NCI-H2081 treated with DMSO at 0.1 percent for 48 hours (cell line): ENCODE data around the gene SLC30A4.

Experiments
- DNase-seq: peaks from one replicate; lab custom pipeline; 2025; lab: John Stamatoyannopoulos, UW

Gene SLC30A4

DNA sequence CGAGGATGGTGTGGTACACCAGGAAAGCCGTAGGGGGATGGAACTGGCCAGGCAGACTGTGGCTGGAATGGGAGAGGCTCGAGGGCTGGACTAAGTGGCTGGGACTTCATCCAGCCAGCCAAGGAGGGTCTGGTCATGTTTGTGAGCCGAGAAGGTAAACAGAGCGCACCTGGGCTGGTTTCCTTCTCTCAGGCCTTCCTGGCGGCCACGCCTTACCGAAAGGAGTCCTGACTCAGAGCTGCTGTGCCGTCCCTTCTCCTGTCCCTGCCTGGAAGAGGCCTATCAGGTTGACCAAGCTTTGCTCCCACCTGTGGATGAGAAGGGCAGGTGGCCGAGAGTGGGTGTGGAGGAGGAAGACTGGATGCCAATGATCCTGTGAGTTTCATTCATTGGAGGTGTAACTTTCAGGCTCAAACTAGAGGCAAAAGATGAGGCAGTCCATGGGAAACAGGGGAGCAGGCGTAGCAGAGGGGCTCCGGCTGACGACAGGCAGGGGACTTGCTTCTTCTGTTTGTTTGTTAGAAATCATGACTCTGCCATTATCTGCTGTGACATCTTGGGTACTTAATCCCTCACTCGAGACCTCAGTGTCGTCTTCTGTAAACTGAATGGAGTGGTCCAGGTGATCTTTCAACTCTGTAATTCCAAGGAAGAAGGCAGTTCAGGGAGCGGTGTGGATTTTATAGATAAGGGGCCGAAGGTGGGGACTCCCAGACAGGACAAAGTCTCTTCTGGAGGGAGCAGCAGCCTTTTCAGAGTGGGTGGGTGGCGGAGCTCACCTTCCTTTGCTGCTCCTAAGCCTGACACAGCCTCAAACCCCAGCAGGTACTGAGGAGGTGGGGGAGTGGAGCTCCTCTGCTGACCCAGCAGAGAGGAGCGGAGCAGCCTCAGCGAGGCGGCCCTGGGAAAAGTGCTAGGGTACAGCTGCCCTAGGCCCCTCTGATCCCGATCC lies 72.4 kb downstream of the SLC30A4 start:
- DNase-seq, result no peak

- no peak for DNase-seq
Observed at GRCh38 chr15:45449395-45449794, 73.2 kb downstream of the SLC30A4 start.

- no peak for DNase-seq
Observed at GRCh38 chr15:45448066-45448915, 74.3 kb downstream of the SLC30A4 start.

DNA sequence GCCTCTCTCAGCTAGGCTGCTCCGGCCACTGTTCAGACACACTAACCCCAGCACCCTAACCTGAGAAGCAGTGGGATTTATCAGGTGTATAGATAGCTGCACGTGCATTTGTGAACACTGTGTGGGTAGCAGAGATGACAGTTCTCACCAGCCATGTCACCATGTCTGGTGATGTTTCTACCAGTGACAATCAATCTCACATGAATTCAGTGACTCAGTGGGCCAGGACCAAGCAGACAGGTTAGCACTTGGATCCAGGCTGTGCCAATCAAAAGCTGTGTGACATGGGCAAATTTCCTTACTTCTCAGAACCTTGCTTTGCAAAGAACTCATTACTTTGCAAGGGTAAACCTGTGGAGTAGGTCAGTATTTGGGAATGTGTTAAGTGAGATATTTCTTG lies 78.9 kb downstream of the SLC30A4 start:
- no peak for DNase-seq

DNA sequence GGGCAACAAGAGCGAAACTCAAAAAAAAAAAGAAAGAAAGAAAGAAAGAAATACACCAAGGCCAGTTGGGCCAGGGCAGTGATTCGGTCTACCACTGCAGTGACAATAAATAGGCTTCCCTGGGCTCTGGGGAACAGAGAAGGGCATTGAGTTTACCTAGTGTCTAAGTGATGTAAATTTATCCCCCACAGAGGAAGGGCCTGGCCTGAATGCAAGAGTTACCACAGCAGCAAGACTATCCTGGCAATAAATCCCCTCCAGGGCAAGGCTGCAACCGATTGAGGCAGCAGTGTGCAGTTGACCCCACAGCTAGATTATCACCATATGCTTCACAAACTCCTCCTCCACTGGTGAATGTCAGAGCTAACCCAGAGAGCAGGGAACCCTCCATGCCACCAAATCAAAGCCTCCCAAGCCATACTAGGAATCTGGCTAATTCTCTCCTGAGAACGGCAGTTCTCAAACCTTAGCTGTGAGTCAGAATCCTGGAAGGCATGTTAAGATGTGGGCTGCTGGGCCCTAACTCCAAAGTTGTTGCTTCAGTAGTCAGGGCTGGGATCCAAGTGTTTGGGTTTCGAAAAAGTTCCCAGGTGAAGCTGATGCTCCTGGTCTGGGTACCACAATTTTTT lies 79.9 kb downstream of the SLC30A4 start:
- DNase-seq, result no peak

GRCh38 chr15:45441686-45442085 lies 80.9 kb downstream of the SLC30A4 start:
- DNase-seq, result no peak

GRCh38 chr15:45441036-45441435 lies 81.5 kb downstream of the SLC30A4 start:
- no peak for DNase-seq

DNA sequence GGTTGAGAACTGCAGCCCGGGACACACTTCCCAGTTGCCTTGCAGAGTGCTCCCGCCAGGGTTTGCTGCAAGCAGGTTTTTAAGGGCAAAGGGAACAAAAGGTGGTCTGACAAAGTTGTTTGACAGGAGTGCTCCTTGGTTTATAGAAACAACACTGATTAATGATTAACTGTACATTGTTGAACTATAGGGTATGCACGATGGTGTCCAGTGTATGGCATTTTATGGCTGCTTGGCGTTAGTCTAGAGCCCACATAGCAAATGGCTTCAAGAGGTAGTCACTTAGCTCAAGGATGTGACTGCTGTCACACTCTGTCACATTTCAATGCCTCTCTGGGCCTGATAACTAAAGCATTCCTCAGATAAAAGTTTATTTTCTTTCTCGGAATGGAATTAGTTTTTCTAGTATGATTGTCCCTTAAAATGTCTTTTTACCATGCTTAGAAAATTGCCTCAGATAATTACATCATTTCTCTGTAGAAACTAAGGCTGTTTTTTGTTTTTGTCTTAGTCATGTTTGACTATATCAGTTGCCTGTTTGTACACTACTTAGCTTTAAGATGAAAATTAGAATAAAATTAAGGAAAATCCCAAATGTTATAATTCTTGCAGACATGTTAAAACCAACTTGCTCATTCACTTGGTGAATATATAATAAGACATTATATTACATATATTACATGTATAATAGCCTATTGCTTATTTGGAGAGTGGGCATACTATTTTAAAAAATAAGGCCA lies 82.9 kb downstream of the SLC30A4 start:
- DNase-seq, result no peak

DNA sequence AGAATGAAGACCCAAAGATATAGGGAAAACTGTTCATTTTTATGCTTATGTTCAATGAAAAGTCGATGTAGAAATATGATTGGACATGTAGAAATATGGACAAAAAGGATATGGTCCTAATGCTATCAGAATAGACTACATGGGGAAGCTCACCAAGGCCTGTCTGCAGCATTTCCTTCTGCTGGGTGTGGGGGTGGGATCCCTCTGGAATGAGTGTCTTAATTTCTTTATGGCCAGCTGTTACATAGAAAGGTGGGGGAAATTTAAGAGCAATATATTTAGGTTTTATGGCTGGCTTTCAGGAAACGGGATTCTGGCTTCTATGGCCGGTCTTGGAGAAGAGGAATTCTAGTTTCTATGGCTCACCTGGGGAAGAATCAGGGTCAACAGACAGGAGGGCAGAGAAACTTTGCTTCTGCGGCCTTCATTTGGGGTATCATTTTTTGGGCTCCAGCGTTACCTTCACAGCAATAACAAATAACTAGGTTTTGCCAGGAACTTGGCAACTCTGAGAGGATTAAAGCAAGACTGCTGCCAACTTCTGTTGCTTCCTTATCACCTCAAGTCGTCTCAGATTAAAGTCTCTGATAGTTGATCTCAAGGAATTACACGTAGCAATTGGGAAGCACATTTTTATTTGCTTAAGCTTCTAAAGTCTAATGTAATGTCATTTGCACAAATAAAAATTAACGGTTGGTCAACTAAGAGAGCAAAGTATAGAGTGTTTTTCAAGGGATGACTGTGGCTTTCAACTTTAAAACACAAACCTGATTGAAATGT lies 87.2 kb downstream of the SLC30A4 start:
- no peak for DNase-seq

GRCh38 chr15:45434078-45434567 lies 88.4 kb downstream of the SLC30A4 start:
- no peak for DNase-seq

- no peak for DNase-seq
Observed at GRCh38 chr15:45431511-45431910, 91.0 kb downstream of the SLC30A4 start.

- no peak for DNase-seq
Observed at GRCh38 chr15:45429941-45430792, 92.4 kb downstream of the SLC30A4 start.
